ENCODE data around the gene STRADA. TPM values are rescaled to one million over a fixed set of nuclear protein-coding genes. Genes with fewer than 3 reads are reported as not detected.

The STRADA gene
- total RNA-seq, 1 donor from 2014 or later = 13.4 TPM

GRCh38 chr17:63701868-63702720, 39.5 kb downstream of the STRADA start:
- DNase-seq (ENCODE audit: low spot score) (no peak), ATAC-seq (no peak)

GRCh38 chr17:63701456-63701820, 40.2 kb downstream of the STRADA start:
- ATAC-seq (no peak), DNase-seq (ENCODE audit: low spot score) (no peak)

- peak; percentile 6 for ATAC-seq
- DNase-seq (ENCODE audit: low spot score) = peak; percentile 56
Measured at GRCh38 chr17:63700528-63701455, 40.8 kb downstream of the STRADA start.

GRCh38 chr17:63699638-63700527, 41.7 kb downstream of the STRADA start, which contains the start of gene LIMD2:
TSS of gene LIMD2 (minus strand) at chr17:63700125. CDS start at chr17:63699298, 827 bp downstream.
- ATAC-seq (peak; percentile 8), DNase-seq (ENCODE audit: low spot score) (peak; percentile 63)

GRCh38 chr17:63698886-63699637, 42.5 kb downstream of the STRADA start:
- DNase-seq (ENCODE audit: low spot score) (peak; percentile 58), ATAC-seq (peak; percentile 37)

- DNase-seq (ENCODE audit: low spot score) = no peak
- ATAC-seq = peak; percentile 60
Measured at GRCh38 chr17:63698381-63698885, 43.2 kb downstream of the STRADA start.

- ATAC-seq (peak; percentile 57), DNase-seq (ENCODE audit: low spot score) (peak; percentile 65)
Measured at GRCh38 chr17:63697341-63698286, 44.0 kb downstream of the STRADA start.

- ATAC-seq = no peak
Measured at GRCh38 chr17:63696381-63696961, 45.1 kb downstream of the STRADA start.

GRCh38 chr17:63695889-63696288, 45.7 kb downstream of the STRADA start:
- no peak for ATAC-seq
- no peak for DNase-seq (ENCODE audit: low spot score)

More at GRCh38 chr17:63696381-63696961, 45.1 kb downstream of the STRADA start:
- DNase-seq (ENCODE audit: low spot score) = no peak

- no peak for ATAC-seq
Measured at GRCh38 chr17:63694950-63695773, 46.4 kb downstream of the STRADA start.

GRCh38 chr17:63694229-63694949, 47.2 kb downstream of the STRADA start:
- DNase-seq (ENCODE audit: low spot score) (no peak), ATAC-seq (no peak)

More at GRCh38 chr17:63694950-63695773, 46.4 kb downstream of the STRADA start:
- DNase-seq (ENCODE audit: low spot score) = no peak

GRCh38 chr17:63693411-63694113, 48.0 kb downstream of the STRADA start:
- ATAC-seq = no peak
- no peak for DNase-seq (ENCODE audit: low spot score)

- DNase-seq (ENCODE audit: low spot score) (no peak), ATAC-seq (no peak)
Measured at GRCh38 chr17:63692195-63692816, 49.3 kb downstream of the STRADA start.

GRCh38 chr17:63689479-63689878, 52.1 kb downstream of the STRADA start:
- ATAC-seq (no peak), DNase-seq (ENCODE audit: low spot score) (no peak)

- ATAC-seq = no peak
Measured at GRCh38 chr17:63688396-63689020, 53.1 kb downstream of the STRADA start.

More at GRCh38 chr17:63688396-63689020, 53.1 kb downstream of the STRADA start:
- no peak for DNase-seq (ENCODE audit: low spot score)

All from left lobe of liver (tissue), 2 donors.